GM03348 (cell line): ENCODE measurements around the gene RNGTT.
"Not testable (repeated sequence)": the region's sequence is repeated elsewhere in the genome, so short reads cannot be mapped to it uniquely, and the experiment has no call there.

Experiments
- DNase-seq: peaks from one replicate; pipeline ENCODE4 v3.0.0; 2012; ENCODE audit warnings: low spot score

The RNGTT gene

GRCh38 chr6:88808381-88808780, 155.0 kb downstream of the RNGTT start:
- peak; percentile 13 for DNase-seq

GRCh38 chr6:88807622-88808021, 155.8 kb downstream of the RNGTT start:
- no peak for DNase-seq

- no peak for DNase-seq
Measured at GRCh38 chr6:88806728-88807127, 156.7 kb downstream of the RNGTT start.

GRCh38 chr6:88804701-88805100, 158.7 kb downstream of the RNGTT start:
- peak; percentile 8 for DNase-seq

GRCh38 chr6:88785478-88785877, 177.9 kb downstream of the RNGTT start:
- DNase-seq, result no peak

GRCh38 chr6:88780714-88781389, 182.6 kb downstream of the RNGTT start:
- DNase-seq, result peak; percentile 62

- no peak for DNase-seq
Measured at GRCh38 chr6:88775866-88776571, 187.4 kb downstream of the RNGTT start.

- not testable (repeated sequence) for DNase-seq
Measured at GRCh38 chr6:88768114-88768513, 195.3 kb downstream of the RNGTT start.

- DNase-seq, result no peak
Measured at GRCh38 chr6:88764081-88764480, 199.3 kb downstream of the RNGTT start.

- DNase-seq, result no peak
Measured at GRCh38 chr6:88763160-88763559, 200.3 kb downstream of the RNGTT start.

- no peak for DNase-seq
Measured at GRCh38 chr6:88761237-88762031, 202.0 kb downstream of the RNGTT start.

- DNase-seq, result no peak
Measured at GRCh38 chr6:88760091-88760490, 203.3 kb downstream of the RNGTT start.

- DNase-seq, result no peak
Measured at GRCh38 chr6:88750936-88751335, 212.5 kb downstream of the RNGTT start.

GRCh38 chr6:88749849-88750248, 213.6 kb downstream of the RNGTT start:
- no peak for DNase-seq

GRCh38 chr6:88748141-88748540, 215.3 kb downstream of the RNGTT start:
- no peak for DNase-seq

- no peak for DNase-seq
Measured at GRCh38 chr6:88741939-88742338, 221.5 kb downstream of the RNGTT start.

- DNase-seq, result no peak
Measured at GRCh38 chr6:88741071-88741470, 222.3 kb downstream of the RNGTT start.

GRCh38 chr6:88734544-88734943, 228.9 kb downstream of the RNGTT start:
- DNase-seq, result no peak

- DNase-seq, result peak; percentile 8
Measured at GRCh38 chr6:88730611-88731011, 232.8 kb downstream of the RNGTT start.

GRCh38 chr6:88728756-88729155, 234.7 kb downstream of the RNGTT start:
- DNase-seq, result no peak

- not testable (repeated sequence) for DNase-seq
Measured at GRCh38 chr6:88726409-88726808, 237.0 kb downstream of the RNGTT start.

GRCh38 chr6:88725111-88725975, 238.1 kb downstream of the RNGTT start:
- DNase-seq, result no peak
